Stimulated activated CD4-positive, alpha-beta T cell treated with anti-CD3 and anti-CD28 coated beads, Interleukin-2, amount 100 ng/mL, for 24 hours (primary cell): ENCODE data around the gene PEX16.
A peak's percentile ranks its signal among the peaks of the same experiment; 100 is the strongest.

Source experiments
- DNase-seq, 2 donors: peaks; one replicate each; pipeline ENCODE4 v3.0.0-alpha.2; 2020

The PEX16 gene

GRCh38 chr11:45917623-45918330 is at the start of gene PEX16:
Gene PEX16 (minus strand): TSS chr11:45917877. CDS start chr11:45917811, 66 bp downstream.
- DNase-seq: peak; percentile 94 to 95

- peak; percentile 43 to 59 for DNase-seq
Observed at GRCh38 chr11:45964911-45965389, 47.3 kb upstream of the PEX16 start.

- no peak for DNase-seq
Observed at GRCh38 chr11:45961751-45962240, 44.1 kb upstream of the PEX16 start.

GRCh38 chr11:45960387-45961095 is 42.9 kb upstream of the PEX16 start:
- no peak for DNase-seq

GRCh38 chr11:45959851-45960250 is 42.2 kb upstream of the PEX16 start:
- DNase-seq: no peak

GRCh38 chr11:45949992-45950407 is 32.3 kb upstream of the PEX16 start:
- no peak for DNase-seq

- no peak for DNase-seq
Observed at GRCh38 chr11:45948356-45948755, 30.7 kb upstream of the PEX16 start.

- no peak for DNase-seq
Observed at GRCh38 chr11:45947885-45948284, 30.2 kb upstream of the PEX16 start.

- no peak for DNase-seq
Observed at GRCh38 chr11:45945397-45945999, 27.8 kb upstream of the PEX16 start.

- DNase-seq: no peak
Observed at GRCh38 chr11:45942381-45942780, 24.7 kb upstream of the PEX16 start.

GRCh38 chr11:45941285-45941684 is 23.6 kb upstream of the PEX16 start:
- DNase-seq: no peak

GRCh38 chr11:45939836-45940235 is 22.2 kb upstream of the PEX16 start:
- DNase-seq: no peak

- DNase-seq: no peak
Observed at GRCh38 chr11:45937916-45938315, 20.2 kb upstream of the PEX16 start.

- DNase-seq: no peak
Observed at GRCh38 chr11:45936511-45937054, 18.9 kb upstream of the PEX16 start.

GRCh38 chr11:45935349-45936064 is 17.8 kb upstream of the PEX16 start:
- DNase-seq: no peak

GRCh38 chr11:45934580-45935318 is 17.1 kb upstream of the PEX16 start:
- DNase-seq: no peak

GRCh38 chr11:45933846-45934579 is 16.3 kb upstream of the PEX16 start:
- no peak for DNase-seq

GRCh38 chr11:45933131-45933831 is 15.6 kb upstream of the PEX16 start:
- no peak for DNase-seq

GRCh38 chr11:45932217-45932616 is 14.5 kb upstream of the PEX16 start:
- no peak for DNase-seq

- no peak for DNase-seq
Observed at GRCh38 chr11:45931739-45932138, 14.1 kb upstream of the PEX16 start.
